Thyroid gland (tissue), 4 donors: ENCODE measurements around the gene TCP11L1.

Experiments
- POLR2A ChIP-seq, 2 donors: fragments of 450-650 bp; IDR thresholded peaks; one replicate each; pipeline ENCODE4 v1.6.1; 2017; ENCODE audit warnings: antibody characterized with exemption in 2 of 2, mild to moderate bottlenecking in 2 of 2, moderate library complexity in 1 of 2
- TF ChIP-seq, protein P1 (sequence below), 6 experiments: fragments of 200-600 bp in 3 of 6; fragments of 450-650 bp in 3 of 6; sonication (generic) in 3 of 6; IDR thresholded peaks; one replicate each; pipeline ENCODE4 v1.5.1; 2016 to 2019; ENCODE audit warnings: antibody characterized with exemption in 6 of 6, mild to moderate bottlenecking in 2 of 6, inconsistent platforms in 1 of 6, moderate library complexity in 1 of 6

- TF ChIP-seq, protein P1, sequence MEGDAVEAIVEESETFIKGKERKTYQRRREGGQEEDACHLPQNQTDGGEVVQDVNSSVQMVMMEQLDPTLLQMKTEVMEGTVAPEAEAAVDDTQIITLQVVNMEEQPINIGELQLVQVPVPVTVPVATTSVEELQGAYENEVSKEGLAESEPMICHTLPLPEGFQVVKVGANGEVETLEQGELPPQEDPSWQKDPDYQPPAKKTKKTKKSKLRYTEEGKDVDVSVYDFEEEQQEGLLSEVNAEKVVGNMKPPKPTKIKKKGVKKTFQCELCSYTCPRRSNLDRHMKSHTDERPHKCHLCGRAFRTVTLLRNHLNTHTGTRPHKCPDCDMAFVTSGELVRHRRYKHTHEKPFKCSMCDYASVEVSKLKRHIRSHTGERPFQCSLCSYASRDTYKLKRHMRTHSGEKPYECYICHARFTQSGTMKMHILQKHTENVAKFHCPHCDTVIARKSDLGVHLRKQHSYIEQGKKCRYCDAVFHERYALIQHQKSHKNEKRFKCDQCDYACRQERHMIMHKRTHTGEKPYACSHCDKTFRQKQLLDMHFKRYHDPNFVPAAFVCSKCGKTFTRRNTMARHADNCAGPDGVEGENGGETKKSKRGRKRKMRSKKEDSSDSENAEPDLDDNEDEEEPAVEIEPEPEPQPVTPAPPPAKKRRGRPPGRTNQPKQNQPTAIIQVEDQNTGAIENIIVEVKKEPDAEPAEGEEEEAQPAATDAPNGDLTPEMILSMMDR (IDR thresholded peaks at IDR 0.05), result no peak
- TF ChIP-seq POLR2A (IDR thresholded peaks at IDR 0.05), result no peak
These were observed 24.9 kb downstream of the TCP11L1 start for GRCh38 chr11:33064033-33064825.
